ENCODE results near the gene POU2AF1. TPM values are rescaled to one million over a fixed set of nuclear protein-coding genes. Genes with fewer than 3 reads are reported as not detected.

The POU2AF1 gene
- total and polyA plus RNA-seq, 5 donors from 2014 or later = 1.6 to 4.8 (median 2.2) TPM

DNA sequence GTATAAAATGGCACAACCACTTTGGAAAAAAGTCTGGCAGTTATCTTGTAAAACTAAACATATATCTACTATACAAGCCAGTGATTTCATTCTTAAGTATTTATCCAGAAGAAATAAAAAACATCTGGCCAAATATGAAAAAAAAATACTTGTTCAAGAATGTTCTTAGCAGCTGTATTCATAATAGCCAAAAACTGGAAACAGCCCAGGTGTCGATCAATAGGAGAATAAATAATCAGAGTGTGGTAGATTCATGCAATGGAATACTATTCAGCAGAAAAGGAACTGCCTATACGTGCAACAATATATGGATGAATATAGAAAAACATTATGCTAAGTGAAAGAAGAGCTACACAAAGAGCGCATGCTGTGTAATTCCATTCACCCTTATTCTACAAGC is 36.7 kb downstream of the POU2AF1 start:
- Mint-ChIP-seq H3K4me1 (no peaks in the 10 kb centered on the region), H3K36me3 (no peaks in the 10 kb centered on the region), H3K9me3 (peaks cover 0 to 9% (median 3%) of the 10 kb centered on the region in 7 donors), H3K27me3 (peaks cover 28% of the 10 kb centered on the region), H3K4me3 (no peak overlapping the region), H3K27ac (no peak overlapping the region)
- Histone ChIP-seq H3K27ac (ENCODE audit: insufficient read depth, low read length, poor library complexity, severe bottlenecking) (no peak overlapping the region), H3K9me3 (ENCODE audit: control insufficient read depth in 2 of 2, low read length in 2 of 2) (peaks cover 0 to 5% of the 10 kb centered on the region in 2 experiments), H3K27me3 (ENCODE audit: control insufficient read depth, insufficient read depth, low read length) (no peaks in the 10 kb centered on the region), H3K4me3 (ENCODE audit: low read depth, low read length) (no peak overlapping the region), H3K36me3 (ENCODE audit: control insufficient read depth, insufficient read depth, low read length) (no peaks in the 10 kb centered on the region), H3K4me1 (ENCODE audit: control insufficient read depth, insufficient read depth, low read length, poor library complexity, severe bottlenecking) (no peaks in the 10 kb centered on the region)
- DNase-seq (no peak), ATAC-seq (ENCODE audit: low read depth in 2 of 2) (no peak)

DNA sequence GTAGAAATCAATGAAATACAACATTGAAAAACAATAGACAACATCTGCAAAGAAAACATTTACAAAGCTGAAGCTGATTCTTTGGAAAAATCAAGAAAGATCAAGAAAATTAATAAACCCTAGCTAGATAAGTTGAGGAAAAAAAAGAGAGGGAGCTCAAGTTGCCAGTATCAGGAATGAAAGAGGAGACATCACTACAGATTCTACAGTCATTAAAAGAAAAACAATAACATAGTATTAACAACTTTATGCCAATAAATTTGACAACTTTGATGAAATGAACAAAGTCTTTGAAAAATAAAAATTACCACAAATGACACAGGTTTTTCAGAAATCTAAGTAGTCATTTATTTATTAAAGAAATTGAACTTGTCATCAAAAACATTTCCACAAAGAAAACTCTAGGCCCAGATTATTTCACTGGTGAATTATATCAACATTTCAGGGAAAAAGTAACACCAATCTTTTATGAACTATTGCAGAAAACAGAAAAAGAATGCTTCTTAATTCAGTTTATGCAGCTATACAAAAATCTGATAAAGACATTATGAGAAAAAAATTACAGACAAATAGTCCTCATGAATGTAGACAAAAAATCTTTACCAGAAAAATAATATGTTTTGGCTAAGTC is 39.2 kb downstream of the POU2AF1 start:
- H3K36me3 Mint-ChIP-seq = no peaks in the 10 kb centered on the region
- peaks cover 0 to 9% (median 4%) of the 10 kb centered on the region in 7 donors for H3K9me3 Mint-ChIP-seq
- no peaks in the 10 kb centered on the region for H3K4me1 ChIP-seq (ENCODE audit: control insufficient read depth, insufficient read depth, low read length, poor library complexity, severe bottlenecking)
- no peak overlapping the region for H3K4me3 Mint-ChIP-seq
- H3K27me3 ChIP-seq (ENCODE audit: control insufficient read depth, insufficient read depth, low read length) = no peaks in the 10 kb centered on the region
- H3K9me3 ChIP-seq (ENCODE audit: control insufficient read depth in 2 of 2, low read length in 2 of 2) = peaks cover 0 to 5% of the 10 kb centered on the region in 2 experiments
- no peak overlapping the region for H3K4me3 ChIP-seq (ENCODE audit: low read depth, low read length)
- no peaks in the 10 kb centered on the region for H3K36me3 ChIP-seq (ENCODE audit: control insufficient read depth, insufficient read depth, low read length)
- no peak for ATAC-seq (ENCODE audit: low read depth in 2 of 2)
- no peak overlapping the region for H3K27ac Mint-ChIP-seq
- H3K27ac ChIP-seq (ENCODE audit: insufficient read depth, low read length, poor library complexity, severe bottlenecking) = no peak overlapping the region
- peaks cover 23% of the 10 kb centered on the region for H3K27me3 Mint-ChIP-seq
- DNase-seq = no peak
- H3K4me1 Mint-ChIP-seq = no peaks in the 10 kb centered on the region

DNA sequence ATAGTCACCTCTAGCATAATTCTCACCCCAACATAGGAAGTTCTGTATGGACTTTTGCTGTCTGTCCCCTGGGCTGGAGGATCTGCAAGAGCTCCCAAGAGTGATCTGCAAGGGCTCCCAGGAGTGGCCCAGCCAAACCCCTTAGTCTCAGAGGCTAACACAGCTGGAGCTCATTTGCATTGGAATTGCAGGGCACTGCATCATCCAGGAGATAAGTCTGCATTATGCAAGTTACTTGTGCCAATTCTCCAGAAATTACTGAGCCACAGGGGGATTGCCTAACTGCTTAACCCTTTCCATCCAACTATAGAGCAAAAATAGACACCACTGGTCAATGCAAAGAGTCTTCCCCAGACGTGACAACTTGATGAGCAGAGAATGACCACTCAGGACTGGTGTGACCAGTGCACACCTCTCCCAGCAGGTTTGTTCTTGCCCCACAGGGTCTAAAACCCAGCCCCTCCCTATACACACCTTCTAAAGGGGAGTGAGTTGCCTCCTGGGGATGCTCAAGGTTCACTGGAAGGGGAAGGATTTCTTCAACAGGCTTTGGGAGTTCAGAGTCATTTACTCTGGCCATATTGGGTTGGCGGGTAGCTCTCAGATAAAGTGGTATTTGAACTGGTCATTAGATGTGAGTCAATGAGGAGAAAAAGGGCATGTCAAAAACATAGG is 42.4 kb downstream of the POU2AF1 start:
- Histone ChIP-seq H3K27me3 (ENCODE audit: control insufficient read depth, insufficient read depth, low read length) (no peaks in the 10 kb centered on the region), H3K9me3 (ENCODE audit: control insufficient read depth in 2 of 2, low read length in 2 of 2) (peaks cover 0 to 5% of the 10 kb centered on the region in 2 experiments), H3K4me1 (ENCODE audit: control insufficient read depth, insufficient read depth, low read length, poor library complexity, severe bottlenecking) (no peaks in the 10 kb centered on the region), H3K4me3 (ENCODE audit: low read depth, low read length) (no peak overlapping the region), H3K27ac (ENCODE audit: insufficient read depth, low read length, poor library complexity, severe bottlenecking) (no peak overlapping the region), H3K36me3 (ENCODE audit: control insufficient read depth, insufficient read depth, low read length) (no peaks in the 10 kb centered on the region)
- peaks cover 24% of the 10 kb centered on the region for H3K27me3 Mint-ChIP-seq
- no peak overlapping the region for H3K27ac Mint-ChIP-seq
- ATAC-seq (ENCODE audit: low read depth in 2 of 2) (no peak), DNase-seq (no peak)
- H3K9me3 Mint-ChIP-seq = peaks cover 0 to 9% (median 4%) of the 10 kb centered on the region in 7 donors
- H3K36me3 Mint-ChIP-seq = no peaks in the 10 kb centered on the region
- H3K4me1 Mint-ChIP-seq = no peaks in the 10 kb centered on the region
- H3K4me3 Mint-ChIP-seq = no peak overlapping the region

DNA sequence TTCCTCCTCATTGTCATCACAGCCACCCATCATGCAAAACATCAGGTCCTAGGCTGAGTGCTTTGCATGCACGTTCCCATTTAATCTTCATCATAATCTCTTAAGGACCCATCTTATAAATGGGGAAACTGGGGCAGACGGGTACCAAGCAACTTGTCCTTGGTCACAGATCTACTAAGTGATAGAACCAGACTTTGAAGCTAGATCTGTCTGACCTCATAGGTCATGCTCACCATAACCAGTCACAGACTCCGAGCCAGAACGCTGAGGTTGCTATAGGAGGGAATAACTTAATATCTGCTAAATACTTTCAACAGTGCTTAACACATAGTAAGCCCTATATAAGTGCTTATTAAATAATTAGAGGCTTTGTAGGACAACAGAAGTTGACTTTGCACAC is 43.0 kb downstream of the POU2AF1 start:
- no peaks in the 10 kb centered on the region for H3K27me3 ChIP-seq (ENCODE audit: control insufficient read depth, insufficient read depth, low read length)
- Mint-ChIP-seq H3K27ac (no peak overlapping the region), H3K36me3 (no peaks in the 10 kb centered on the region), H3K9me3 (peaks cover 0 to 9% (median 4%) of the 10 kb centered on the region in 7 donors), H3K27me3 (peaks cover 24% of the 10 kb centered on the region), H3K4me3 (no peak overlapping the region), H3K4me1 (no peaks in the 10 kb centered on the region)
- no peak for DNase-seq
- H3K4me1 ChIP-seq (ENCODE audit: control insufficient read depth, insufficient read depth, low read length, poor library complexity, severe bottlenecking) = no peaks in the 10 kb centered on the region
- H3K9me3 ChIP-seq (ENCODE audit: control insufficient read depth in 2 of 2, low read length in 2 of 2) = peaks cover 0 to 5% of the 10 kb centered on the region in 2 experiments
- no peak for ATAC-seq (ENCODE audit: low read depth in 2 of 2)
- no peaks in the 10 kb centered on the region for H3K36me3 ChIP-seq (ENCODE audit: control insufficient read depth, insufficient read depth, low read length)
- no peak overlapping the region for H3K27ac ChIP-seq (ENCODE audit: insufficient read depth, low read length, poor library complexity, severe bottlenecking)
- no peak overlapping the region for H3K4me3 ChIP-seq (ENCODE audit: low read depth, low read length)

DNA sequence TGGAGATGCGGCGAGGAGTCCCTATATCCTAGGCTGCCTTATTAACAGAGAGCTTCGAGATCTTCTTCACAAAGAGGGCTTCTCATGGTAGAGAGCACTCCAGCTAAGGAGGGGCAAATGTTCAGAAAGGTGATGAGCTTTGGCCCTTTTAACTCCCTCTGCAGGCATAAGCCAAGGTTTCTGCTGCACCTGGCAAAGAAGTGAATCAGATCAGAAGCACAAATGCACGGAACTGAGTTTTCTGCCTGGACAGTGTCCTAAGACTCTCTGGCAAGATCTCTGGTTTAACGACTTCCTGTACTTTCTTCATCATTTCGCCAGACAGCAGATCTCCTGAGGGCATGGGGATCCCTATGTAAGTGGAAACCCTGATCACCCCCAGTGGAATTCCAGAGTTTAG is 43.5 kb downstream of the POU2AF1 start:
- Mint-ChIP-seq H3K36me3 (no peaks in the 10 kb centered on the region), H3K4me3 (no peak overlapping the region), H3K9me3 (peaks cover 0 to 9% (median 4%) of the 10 kb centered on the region in 7 donors), H3K27me3 (peaks cover 23% of the 10 kb centered on the region), H3K27ac (no peak overlapping the region), H3K4me1 (no peaks in the 10 kb centered on the region)
- H3K4me1 ChIP-seq (ENCODE audit: control insufficient read depth, insufficient read depth, low read length, poor library complexity, severe bottlenecking) = no peaks in the 10 kb centered on the region
- no peaks in the 10 kb centered on the region for H3K27me3 ChIP-seq (ENCODE audit: control insufficient read depth, insufficient read depth, low read length)
- H3K4me3 ChIP-seq (ENCODE audit: low read depth, low read length) = no peak overlapping the region
- H3K36me3 ChIP-seq (ENCODE audit: control insufficient read depth, insufficient read depth, low read length) = no peaks in the 10 kb centered on the region
- DNase-seq (no peak), ATAC-seq (ENCODE audit: low read depth in 2 of 2) (no peak)
- H3K27ac ChIP-seq (ENCODE audit: insufficient read depth, low read length, poor library complexity, severe bottlenecking) = no peak overlapping the region
- peaks cover 0 to 5% of the 10 kb centered on the region in 2 experiments for H3K9me3 ChIP-seq (ENCODE audit: control insufficient read depth in 2 of 2, low read length in 2 of 2)

DNA sequence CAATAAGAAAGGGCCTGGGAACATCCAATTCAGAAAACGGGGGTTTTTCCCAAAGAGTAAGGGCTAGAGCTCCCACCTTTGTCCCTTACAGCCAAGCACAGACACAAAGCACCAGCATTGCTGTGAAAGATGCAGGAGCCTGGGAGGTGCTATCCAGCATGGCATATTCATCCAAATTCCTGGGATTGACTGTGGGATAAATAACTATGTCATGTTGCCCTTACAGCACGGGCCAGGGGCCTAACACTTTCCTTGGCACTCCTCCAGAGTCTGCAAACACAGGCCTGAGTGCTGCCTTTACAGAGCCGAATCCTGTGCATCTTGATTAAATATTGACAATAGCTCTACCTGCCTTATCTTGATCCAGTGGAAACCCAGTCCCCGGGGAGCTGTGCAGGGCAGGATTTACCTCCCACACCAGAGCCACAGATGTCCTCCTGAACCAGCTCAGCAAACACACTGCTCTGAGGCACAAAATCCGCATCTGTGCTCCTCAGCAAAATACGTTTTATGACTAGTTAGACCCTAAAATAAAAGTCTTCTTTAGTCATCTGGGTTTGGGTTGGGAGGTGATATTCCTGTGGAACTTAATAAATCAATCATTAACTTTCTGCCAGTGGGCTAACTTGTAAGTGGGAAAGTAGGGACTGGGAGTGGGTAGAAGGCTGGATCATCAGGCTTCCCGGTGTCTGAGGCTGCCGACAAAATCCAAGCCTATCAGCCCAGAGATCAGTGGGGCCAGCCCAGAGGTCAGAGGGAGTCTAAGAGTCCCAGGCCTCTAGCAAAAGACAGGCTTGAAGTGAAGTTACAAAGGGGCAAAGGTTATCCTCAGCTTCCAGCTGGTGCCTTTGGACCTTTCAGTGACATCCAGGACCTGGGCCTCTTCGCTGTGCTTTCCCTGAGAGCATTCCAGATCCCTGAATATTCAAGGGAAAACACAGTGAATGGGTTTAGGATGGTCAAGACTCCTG is 44.3 kb downstream of the POU2AF1 start:
- H3K27ac Mint-ChIP-seq = no peak overlapping the region
- H3K36me3 ChIP-seq (ENCODE audit: control insufficient read depth, insufficient read depth, low read length) = no peaks in the 10 kb centered on the region

DNA sequence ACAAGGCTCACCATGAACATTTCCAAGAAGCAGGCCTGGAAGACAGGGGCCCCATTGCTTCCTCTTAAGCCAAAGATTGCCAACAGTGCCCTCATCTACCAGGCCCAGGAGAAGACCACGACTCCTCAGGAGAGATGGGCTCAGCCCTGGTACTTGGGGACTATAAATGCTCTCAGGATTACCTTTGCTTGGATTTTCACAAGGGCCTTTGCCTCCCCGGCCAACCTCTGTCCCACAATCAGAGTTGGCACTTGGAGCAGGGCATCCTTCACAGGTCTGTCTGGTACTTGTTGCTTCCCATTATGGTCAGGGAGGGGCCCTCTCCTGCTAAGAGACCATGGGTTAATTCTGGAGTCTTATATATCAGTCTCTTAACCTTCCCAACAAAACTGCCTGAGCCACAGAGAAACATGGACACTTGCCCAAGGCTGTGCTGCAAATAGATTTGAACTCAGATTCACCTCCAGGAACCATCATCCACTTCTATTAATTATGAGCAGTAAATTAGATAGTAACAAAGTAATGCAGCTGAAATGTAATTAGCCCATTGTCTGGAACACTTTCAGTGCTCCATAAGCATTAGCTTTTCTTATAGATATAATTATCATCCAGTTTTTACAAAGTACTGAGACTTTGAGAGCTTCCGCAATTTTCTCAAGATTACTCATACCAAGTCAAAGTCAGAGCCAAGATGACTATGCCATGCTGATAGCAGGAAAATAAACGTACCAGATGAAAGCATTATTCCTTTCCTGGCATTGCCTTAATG is 47.2 kb downstream of the POU2AF1 start:
- no peaks in the 10 kb centered on the region for H3K4me1 Mint-ChIP-seq
- ATAC-seq (ENCODE audit: low read depth in 2 of 2) = no peak

More for the DNA sequence above, 44.3 kb downstream of the POU2AF1 start:
- Mint-ChIP-seq H3K4me3 (no peak overlapping the region), H3K27me3 (peaks cover 17% of the 10 kb centered on the region), H3K36me3 (no peaks in the 10 kb centered on the region), H3K4me1 (no peaks in the 10 kb centered on the region), H3K9me3 (peaks cover 0 to 5% (median 4%) of the 10 kb centered on the region in 7 donors)
- Histone ChIP-seq H3K27ac (ENCODE audit: insufficient read depth, low read length, poor library complexity, severe bottlenecking) (no peak overlapping the region), H3K4me1 (ENCODE audit: control insufficient read depth, insufficient read depth, low read length, poor library complexity, severe bottlenecking) (no peaks in the 10 kb centered on the region), H3K4me3 (ENCODE audit: low read depth, low read length) (no peak overlapping the region), H3K9me3 (ENCODE audit: control insufficient read depth in 2 of 2, low read length in 2 of 2) (peaks cover 0 to 5% of the 10 kb centered on the region in 2 experiments), H3K27me3 (ENCODE audit: control insufficient read depth, insufficient read depth, low read length) (no peaks in the 10 kb centered on the region)
- DNase-seq (no peak), ATAC-seq (ENCODE audit: low read depth in 2 of 2) (no peak)

More for the DNA sequence above, 47.2 kb downstream of the POU2AF1 start:
- Histone ChIP-seq H3K36me3 (ENCODE audit: control insufficient read depth, insufficient read depth, low read length) (no peaks in the 10 kb centered on the region), H3K27ac (ENCODE audit: insufficient read depth, low read length, poor library complexity, severe bottlenecking) (no peak overlapping the region), H3K4me1 (ENCODE audit: control insufficient read depth, insufficient read depth, low read length, poor library complexity, severe bottlenecking) (no peaks in the 10 kb centered on the region), H3K9me3 (ENCODE audit: control insufficient read depth in 2 of 2, low read length in 2 of 2) (no peaks in the 10 kb centered on the region), H3K27me3 (ENCODE audit: control insufficient read depth, insufficient read depth, low read length) (no peaks in the 10 kb centered on the region), H3K4me3 (ENCODE audit: low read depth, low read length) (no peak overlapping the region)
- peaks cover 0 to 2% (median 0%) of the 10 kb centered on the region in 7 donors for H3K9me3 Mint-ChIP-seq
- peaks cover 9% of the 10 kb centered on the region for H3K27me3 Mint-ChIP-seq
- no peaks in the 10 kb centered on the region for H3K36me3 Mint-ChIP-seq
- no peak overlapping the region for H3K27ac Mint-ChIP-seq
- DNase-seq = no peak
- H3K4me3 Mint-ChIP-seq = no peak overlapping the region
